Skin of body (tissue), 2 donors: ENCODE data around the gene DIS3L2. TPM values are rescaled to one million over a fixed set of nuclear protein-coding genes. Genes with fewer than 3 reads are reported as not detected.
"Not testable (repeated sequence)": the region's sequence is repeated elsewhere in the genome, so short reads cannot be mapped to it uniquely, and the experiment has no call there.

Source experiments
- DNase-seq: peaks from one replicate; lab custom pipeline; 2025; lab: John Stamatoyannopoulos, UW
- total RNA-seq: library from RNA; depleted of rRNA; stranded (reverse); fragments of >200 nt; gene quantifications from one replicate; pipeline ENCODE4 v1.2.3, GENCODE V29; 2014

The DIS3L2 gene
- total RNA-seq, 1 donor from 2014 or later, result 31.8 TPM

GRCh38 chr2:232332244-232332939 lies 370.9 kb downstream of the DIS3L2 start:
- not testable (repeated sequence) for DNase-seq

GRCh38 chr2:232332940-232333259 lies 371.4 kb downstream of the DIS3L2 start:
- no peak for DNase-seq

- DNase-seq, result no peak
Observed at GRCh38 chr2:232333361-232334135, 372.0 kb downstream of the DIS3L2 start.

GRCh38 chr2:232334136-232334884 lies 372.8 kb downstream of the DIS3L2 start:
- DNase-seq, result not testable (repeated sequence)

- not testable (repeated sequence) for DNase-seq
Observed at GRCh38 chr2:232334885-232335205, 373.3 kb downstream of the DIS3L2 start.

GRCh38 chr2:232335206-232335858 lies 373.8 kb downstream of the DIS3L2 start:
- DNase-seq, result not testable (repeated sequence)

GRCh38 chr2:232335859-232336215 lies 374.3 kb downstream of the DIS3L2 start:
- no peak for DNase-seq

- no peak for DNase-seq
Observed at GRCh38 chr2:232336241-232336736, 374.8 kb downstream of the DIS3L2 start.

- no peak for DNase-seq
Observed at GRCh38 chr2:232336981-232337720, 375.6 kb downstream of the DIS3L2 start.

- not testable (repeated sequence) for DNase-seq
Observed at GRCh38 chr2:232338094-232338758, 376.7 kb downstream of the DIS3L2 start.

- DNase-seq, result no peak
Observed at GRCh38 chr2:232338759-232339106, 377.2 kb downstream of the DIS3L2 start.

- no peak for DNase-seq
Observed at GRCh38 chr2:232339121-232340081, 377.9 kb downstream of the DIS3L2 start.

GRCh38 chr2:232340171-232340935 lies 378.8 kb downstream of the DIS3L2 start:
- DNase-seq, result no peak

- no peak for DNase-seq
Observed at GRCh38 chr2:232341061-232341738, 379.7 kb downstream of the DIS3L2 start.

GRCh38 chr2:232341739-232342126 lies 380.2 kb downstream of the DIS3L2 start:
- no peak for DNase-seq

- DNase-seq, result no peak
Observed at GRCh38 chr2:232342635-232343565, 381.4 kb downstream of the DIS3L2 start.

- DNase-seq, result no peak
Observed at GRCh38 chr2:232343821-232344220, 382.3 kb downstream of the DIS3L2 start.
